Trophoblast cell (in vitro differentiated cells and primary cell): ENCODE measurements around the gene PTPRE.

Source experiments
- DNase-seq, 2 donors: peaks; one replicate each; pipeline ENCODE4 v3.0.0-alpha.2; 2016
- H2AFZ ChIP-seq: 2 replicates; pipeline ENCODE4 v1.6.1; 2013; ENCODE audit warnings: low read length, moderate library complexity, mild to moderate bottlenecking; ENCODE audit not compliant: insufficient read depth, poor library complexity
- H2AK5ac ChIP-seq: 2 replicates; pipeline ENCODE4 v1.6.1; 2013; ENCODE audit warnings: mild to moderate bottlenecking, low read length
- H2BK120ac ChIP-seq: 2 replicates; pipeline ENCODE4 v1.6.1; 2013; ENCODE audit warnings: low read length, mild to moderate bottlenecking, moderate library complexity; ENCODE audit not compliant: insufficient read depth, poor library complexity
- H2BK12ac ChIP-seq: 2 replicates; pipeline ENCODE4 v1.6.1; 2013; ENCODE audit warnings: mild to moderate bottlenecking, low read length, moderate library complexity
- H2BK5ac ChIP-seq: 2 replicates; pipeline ENCODE4 v1.6.1; 2013; ENCODE audit warnings: low read length, low read depth, moderate library complexity, mild to moderate bottlenecking; ENCODE audit not compliant: poor library complexity
- H3K14ac ChIP-seq: 2 replicates; pipeline ENCODE4 v1.6.1; 2013; ENCODE audit warnings: mild to moderate bottlenecking, low read length
- H3K18ac ChIP-seq: 2 replicates; pipeline ENCODE4 v1.6.1; 2013; ENCODE audit warnings: mild to moderate bottlenecking, low read length
- H3K23ac ChIP-seq: 2 replicates; pipeline ENCODE4 v1.6.1; 2013; ENCODE audit warnings: low read length
- H3K27ac ChIP-seq: 2 replicates; pipeline ENCODE4 v1.5.1; 2013; ENCODE audit warnings: low read depth, mild to moderate bottlenecking, inconsistent platforms, low read length, moderate library complexity
- H3K27me3 ChIP-seq: 2 replicates; pipeline ENCODE4 v1.6.1; 2013; ENCODE audit warnings: inconsistent platforms, mild to moderate bottlenecking, low read length, moderate library complexity; ENCODE audit not compliant: insufficient read depth
- H3K36me3 ChIP-seq, 2 experiments: 1 replicate in 1 of 2; 2 replicates in 1 of 2; pipeline ENCODE4 v1.6.1; 2013; ENCODE audit warnings: low read length in 2 of 2, mild to moderate bottlenecking in 2 of 2, moderate library complexity in 1 of 2; ENCODE audit not compliant: insufficient read depth in 2 of 2, control insufficient read depth in 1 of 2
- H3K4ac ChIP-seq: 2 replicates; pipeline ENCODE4 v1.6.1; 2013; ENCODE audit warnings: low read depth, mild to moderate bottlenecking, low read length, moderate library complexity
- H3K4me1 ChIP-seq, 2 experiments: 1 replicate in 1 of 2; 2 replicates in 1 of 2; pipeline ENCODE4 v1.6.1; 2013; ENCODE audit warnings: low read length in 2 of 2, mild to moderate bottlenecking in 2 of 2, moderate library complexity in 1 of 2; ENCODE audit not compliant: insufficient read depth in 2 of 2, control insufficient read depth in 1 of 2
- H3K4me2 ChIP-seq: 2 replicates; pipeline ENCODE4 v1.6.1; 2013; ENCODE audit warnings: inconsistent platforms, mild to moderate bottlenecking, low read length, moderate library complexity
- H3K4me3 ChIP-seq: 2 replicates; pipeline ENCODE4 v1.5.1; 2013; ENCODE audit warnings: mild to moderate bottlenecking, low read depth, low read length, inconsistent platforms
- H3K79me1 ChIP-seq: one replicate; pipeline ENCODE4 v1.6.1; 2013; ENCODE audit warnings: low read length
- H3K79me2 ChIP-seq: 2 replicates; pipeline ENCODE4 v1.6.1; 2013; ENCODE audit warnings: low read length, mild to moderate bottlenecking; ENCODE audit not compliant: control insufficient read depth, insufficient read depth, poor library complexity
- H3K9ac ChIP-seq: 2 replicates; pipeline ENCODE4 v1.6.1; 2013; ENCODE audit warnings: mild to moderate bottlenecking, low read length
- H3K9me3 ChIP-seq: 2 replicates; pipeline ENCODE4 v1.6.1; 2013; ENCODE audit warnings: low read depth, mild to moderate bottlenecking, control low read depth, inconsistent platforms, low read length; ENCODE audit not compliant: insufficient read depth
- H4K12ac ChIP-seq: 2 replicates; pipeline ENCODE4 v1.6.1; 2013; ENCODE audit warnings: low read depth, mild to moderate bottlenecking, low read length, moderate library complexity
- H4K8ac ChIP-seq: 2 replicates; pipeline ENCODE4 v1.6.1; 2013; ENCODE audit warnings: low read depth, mild to moderate bottlenecking, low read length, moderate library complexity
- H4K91ac ChIP-seq: one replicate; pipeline ENCODE4 v1.6.1; 2013; ENCODE audit warnings: low read depth, mild to moderate bottlenecking, low read length, moderate library complexity
- WGBS: extraction: QIAGEN DNeasy Blood & Tissue Kit; methylation state at CpG from one replicate; pipeline ENCODE4 v1.1.7; 2013; ENCODE audit warnings: missing lambda C conversion rate; ENCODE audit not compliant: insufficient read length, insufficient coverage; ENCODE audit errors: extremely low coverage; 5-methylcytosine and 5-hydroxymethylcytosine counted together

Gene PTPRE

DNA sequence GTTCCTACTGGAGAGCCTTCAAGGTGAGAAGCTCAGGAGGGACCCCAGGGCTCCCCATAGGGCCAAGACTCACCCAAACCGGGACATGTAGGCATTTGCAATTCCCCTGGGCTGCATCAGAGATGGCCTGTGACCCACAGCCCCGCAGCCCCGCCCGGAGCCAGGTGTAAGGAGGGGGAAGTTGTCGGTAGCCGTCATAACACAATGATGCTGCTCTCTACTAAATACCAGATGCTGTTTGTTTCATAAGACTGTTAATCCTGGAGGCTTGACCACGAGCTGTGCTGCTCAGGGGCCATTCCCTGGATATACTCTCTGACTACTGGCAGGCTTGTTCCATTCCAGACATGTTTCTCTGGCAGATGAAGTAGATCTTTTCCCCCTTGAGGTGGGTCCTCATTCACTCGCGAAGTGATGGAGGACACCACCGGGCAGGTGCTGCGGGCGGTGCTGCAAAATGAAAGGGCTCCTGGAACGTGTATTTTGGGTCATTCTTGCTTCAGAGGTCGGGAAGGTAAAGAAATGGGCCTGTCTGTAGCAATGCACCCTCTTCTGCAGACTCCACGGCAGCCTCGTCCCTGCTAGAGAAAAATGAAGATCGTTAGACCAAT, 158.2 kb downstream of the PTPRE start:
- H3K36me3 ChIP-seq = peaks cover 41 to 45% of the 10 kb centered on the region in 2 experiments
- WGBS = no CpG with 5 or more reads among the region's 17 CpGs
- H3K14ac ChIP-seq = no peak overlapping the region
- no peak overlapping the region for H4K91ac ChIP-seq
- H3K4me3 ChIP-seq = no peak overlapping the region
- H3K4me2 ChIP-seq = no peak overlapping the region
- H3K79me1 ChIP-seq = peaks cover 3% of the 10 kb centered on the region
- no peak overlapping the region for H2BK120ac ChIP-seq
- no peak overlapping the region for H3K4ac ChIP-seq
- no peak overlapping the region for H3K18ac ChIP-seq
- no peak overlapping the region for H2AK5ac ChIP-seq
- no peak overlapping the region for H3K23ac ChIP-seq
- peaks cover 4 to 6% of the 10 kb centered on the region in 2 experiments for H3K4me1 ChIP-seq
- H2BK12ac ChIP-seq = no peak overlapping the region
- no peaks in the 10 kb centered on the region for H3K27me3 ChIP-seq
- no peak overlapping the region for H2BK5ac ChIP-seq
- no peak overlapping the region for H2AFZ ChIP-seq
- no peak overlapping the region for H4K12ac ChIP-seq
- H4K8ac ChIP-seq = no peak overlapping the region
- DNase-seq = peak; percentile 92 to 95
- H3K79me2 ChIP-seq = no peaks in the 10 kb centered on the region
- H3K27ac ChIP-seq = no peak overlapping the region
- H3K9ac ChIP-seq = no peak overlapping the region
- peaks cover 10% of the 10 kb centered on the region for H3K9me3 ChIP-seq

GRCh38 chr10:128065881-128066534, 159.1 kb downstream of the PTPRE start:
- Histone ChIP-seq H4K8ac (no peak overlapping the region), H3K4me1 (peaks cover 4 to 6% of the 10 kb centered on the region in 2 experiments), H3K36me3 (peaks cover 42 to 48% of the 10 kb centered on the region in 2 experiments), H2BK5ac (no peak overlapping the region), H2BK120ac (no peak overlapping the region), H3K4me2 (no peak overlapping the region), H3K27ac (no peak overlapping the region), H3K4ac (no peak overlapping the region), H3K18ac (no peak overlapping the region), H3K23ac (no peak overlapping the region), H3K79me2 (no peaks in the 10 kb centered on the region), H3K79me1 (peaks cover 3% of the 10 kb centered on the region), H4K12ac (no peak overlapping the region), H3K9me3 (peaks cover 7% of the 10 kb centered on the region), H2BK12ac (no peak overlapping the region), H2AFZ (no peak overlapping the region), H3K14ac (no peak overlapping the region), H3K4me3 (no peak overlapping the region), H4K91ac (no peak overlapping the region), H3K27me3 (no peaks in the 10 kb centered on the region), H2AK5ac (no peak overlapping the region), H3K9ac (no peak overlapping the region)
- no peak for DNase-seq
- WGBS = no CpG with 5 or more reads among the region's 13 CpGs

GRCh38 chr10:128066870-128067382, 160.0 kb downstream of the PTPRE start:
- no peaks in the 10 kb centered on the region for H3K79me2 ChIP-seq
- H2BK120ac ChIP-seq = no peak overlapping the region
- no peaks in the 10 kb centered on the region for H3K27me3 ChIP-seq
- no peak for DNase-seq
- H4K91ac ChIP-seq = no peak overlapping the region
- H3K4me3 ChIP-seq = peak overlapping the region; percentile 55
- peaks cover 4 to 5% of the 10 kb centered on the region in 2 experiments for H3K4me1 ChIP-seq
- no peak overlapping the region for H3K14ac ChIP-seq
- peak overlapping the region; percentile 76 for H3K23ac ChIP-seq
- no CpG with 5 or more reads among the region's 13 CpGs for WGBS
- H3K4ac ChIP-seq = no peak overlapping the region
- H3K36me3 ChIP-seq = peaks cover 44 to 49% of the 10 kb centered on the region in 2 experiments
- no peak overlapping the region for H4K8ac ChIP-seq
- H2BK12ac ChIP-seq = no peak overlapping the region
- no peak overlapping the region for H2AK5ac ChIP-seq
- peaks cover 7% of the 10 kb centered on the region for H3K9me3 ChIP-seq
- H2BK5ac ChIP-seq = no peak overlapping the region
- H3K79me1 ChIP-seq = peaks cover 3% of the 10 kb centered on the region
- no peak overlapping the region for H3K9ac ChIP-seq
- no peak overlapping the region for H3K18ac ChIP-seq
- no peak overlapping the region for H4K12ac ChIP-seq
- no peak overlapping the region for H2AFZ ChIP-seq
- no peak overlapping the region for H3K27ac ChIP-seq
- no peak overlapping the region for H3K4me2 ChIP-seq

GRCh38 chr10:128067691-128068397, 160.9 kb downstream of the PTPRE start:
- Histone ChIP-seq H3K27ac (no peak overlapping the region), H2AK5ac (no peak overlapping the region), H3K79me1 (peaks cover 3% of the 10 kb centered on the region), H2BK120ac (no peak overlapping the region), H3K9ac (no peak overlapping the region), H3K14ac (no peak overlapping the region), H4K8ac (no peak overlapping the region), H3K4ac (no peak overlapping the region), H3K4me1 (peaks cover 0 to 2% of the 10 kb centered on the region in 2 experiments), H3K79me2 (no peaks in the 10 kb centered on the region), H4K12ac (no peak overlapping the region), H3K4me3 (no peak overlapping the region), H3K27me3 (no peaks in the 10 kb centered on the region), H3K36me3 (peaks cover 46 to 51% of the 10 kb centered on the region in 2 experiments), H2BK12ac (no peak overlapping the region), H3K18ac (no peak overlapping the region), H2BK5ac (no peak overlapping the region), H3K23ac (no peak overlapping the region), H2AFZ (no peak overlapping the region), H4K91ac (no peak overlapping the region), H3K9me3 (peaks cover 7% of the 10 kb centered on the region), H3K4me2 (no peak overlapping the region)
- no CpG with 5 or more reads among the region's 25 CpGs for WGBS
- DNase-seq = no peak
